GM10847 (cell line): Measurements from ENCODE around the gene ZNF408.
A peak's percentile ranks its signal among the peaks of the same experiment; 100 is the strongest.

ENCODE experiments used
- POLR2A ChIP-seq: IDR thresholded peaks from 2 replicates; pipeline ENCODE4 v1.6.1; 2011; ENCODE audit not compliant: insufficient read length; ENCODE audit errors: extremely low read depth

Gene ZNF408

GRCh38 chr11:46700241-46701077 is at the start of gene ZNF408, which contains the start of gene ARHGAP1:
Gene ZNF408 (plus strand): TSS chr11:46701031. CDS start chr11:46701048, 17 bp downstream.
Gene ARHGAP1 (minus strand): TSS chr11:46700619. CDS start chr11:46696107, 4,512 bp downstream.
- peak; percentile 83 for TF ChIP-seq POLR2A

GRCh38 chr11:46655631-46656030 is 45.2 kb upstream of the ZNF408 start:
- no peak for TF ChIP-seq POLR2A

GRCh38 chr11:46657186-46657585 is 43.6 kb upstream of the ZNF408 start:
- no peak for TF ChIP-seq POLR2A

GRCh38 chr11:46658259-46658658 is 42.6 kb upstream of the ZNF408 start:
- no peak for TF ChIP-seq POLR2A

- no peak for TF ChIP-seq POLR2A
Observed at GRCh38 chr11:46659908-46660307, 40.9 kb upstream of the ZNF408 start.

GRCh38 chr11:46661836-46662235 is 39.0 kb upstream of the ZNF408 start:
- TF ChIP-seq POLR2A, result no peak

GRCh38 chr11:46662366-46662765 is 38.5 kb upstream of the ZNF408 start:
- no peak for TF ChIP-seq POLR2A

GRCh38 chr11:46663277-46663940 is 37.4 kb upstream of the ZNF408 start:
- TF ChIP-seq POLR2A, result no peak

- no peak for TF ChIP-seq POLR2A
Observed at GRCh38 chr11:46664612-46665011, 36.2 kb upstream of the ZNF408 start.

- TF ChIP-seq POLR2A, result no peak
Observed at GRCh38 chr11:46665356-46665755, 35.5 kb upstream of the ZNF408 start.

- no peak for TF ChIP-seq POLR2A
Observed at GRCh38 chr11:46666516-46666915, 34.3 kb upstream of the ZNF408 start.

- no peak for TF ChIP-seq POLR2A
Observed at GRCh38 chr11:46667043-46667481, 33.8 kb upstream of the ZNF408 start.

GRCh38 chr11:46668480-46669085 is 32.2 kb upstream of the ZNF408 start:
- no peak for TF ChIP-seq POLR2A

GRCh38 chr11:46669711-46670139 is 31.1 kb upstream of the ZNF408 start:
- TF ChIP-seq POLR2A, result no peak

GRCh38 chr11:46671958-46672315 is 28.9 kb upstream of the ZNF408 start:
- no peak for TF ChIP-seq POLR2A

- TF ChIP-seq POLR2A, result no peak
Observed at GRCh38 chr11:46672381-46672839, 28.4 kb upstream of the ZNF408 start.
